GM12878 (cell line): ENCODE measurements around the gene GGT7. TPM values are rescaled to one million over a fixed set of nuclear protein-coding genes. Genes with fewer than 3 reads are reported as not detected.

Source experiments
- ATAC-seq: fragments of 200-7000 bp; cut with Tn5 transposase; 3 replicates; pipeline ENCODE4 v1.9.1; 2020; ENCODE audit warnings: mild to moderate bottlenecking, moderate library complexity
- BruUV-seq: library from RNA; stranded (reverse); fragments of 400-500 nt; replicated peaks from 2 replicates; lab custom pipeline; 2021; lab: Mats Ljungman, UMichigan
- CTCF ChIA-PET: fragments of 300-600 bp; sonication (Branson Sonifier 250); formaldehyde crosslinking; extraction: SDS; loops from one replicate; lab custom pipeline; 2021; ENCODE audit warnings: inconsistent platforms; lab: Yijun Ruan, JAX
- POLR2A ChIA-PET: fragments of 350-600 bp; formaldehyde crosslinking; extraction: SDS; loops from one replicate; lab custom pipeline; 2021; ENCODE audit warnings: inconsistent platforms; lab: Charles Lee
- RAD21 ChIA-PET: fragments of 300-600 bp; sonication (Branson Sonifier 250); formaldehyde crosslinking; loops from one replicate; lab custom pipeline; 2023; ENCODE audit warnings: antibody characterized with exemption; ENCODE audit not compliant: unreplicated experiment; lab: Charles Lee
- SMC1A ChIA-PET: fragments of 300-600 bp; sonication (Branson Sonifier 250); formaldehyde crosslinking; loops from one replicate; lab custom pipeline; 2023; ENCODE audit not compliant: unreplicated experiment, uncharacterized antibody; lab: Charles Lee
- DNase-seq: peaks from one replicate; pipeline ENCODE4 v3.0.0-alpha.2; 2011; ENCODE audit warnings: low read depth, low spot score
- FAIRE-seq: peaks from 3 replicates; lab custom pipeline; 2011; peaks lifted over from hg19 to GRCh38; lab: Jason Lieb, UNC
- H2AFZ ChIP-seq: 2 replicates; pipeline ENCODE4 v1.6.0; 2011; ENCODE audit warnings: low read depth, low read length, control low read depth; ENCODE audit not compliant: control insufficient read depth
- H3K27ac ChIP-seq: 2 replicates; pipeline ENCODE4 v1.5.1; 2011; ENCODE audit warnings: control low read depth; ENCODE audit not compliant: control insufficient read depth, insufficient read depth
- H3K27me3 ChIP-seq, 2 experiments: replicated peaks in 1 of 2; 2 replicates each; pipeline versions ENCODE4 v1.6.0 to v1.6.1; 2011; ENCODE audit warnings: low read length in 1 of 2; ENCODE audit not compliant: control insufficient read depth in 2 of 2, insufficient read depth in 2 of 2
- H3K36me3 ChIP-seq, 2 experiments: 2 replicates each; pipeline ENCODE4 v1.5.1; 2011; ENCODE audit warnings: low read length in 1 of 2; ENCODE audit not compliant: control insufficient read depth in 2 of 2, insufficient read depth in 2 of 2
- H3K4me1 ChIP-seq: 2 replicates; pipeline ENCODE4 v1.6.1; 2011; ENCODE audit warnings: mild to moderate bottlenecking, low read length, moderate library complexity, mixed read lengths; ENCODE audit not compliant: control insufficient read depth, insufficient read depth
- H3K4me2 ChIP-seq: 2 replicates; pipeline ENCODE4 v1.6.0; 2011; ENCODE audit warnings: control low read depth; ENCODE audit not compliant: control insufficient read depth, insufficient read depth
- H3K4me3 ChIP-seq: fragments of 200-600 bp; sonication (generic); 2 replicates; pipeline ENCODE4 v1.5.1; 2016
- H3K79me2 ChIP-seq: 2 replicates; pipeline ENCODE4 v1.6.0; 2011; ENCODE audit warnings: low read length; ENCODE audit not compliant: control insufficient read depth, insufficient read depth
- H3K9ac ChIP-seq: 2 replicates; pipeline ENCODE4 v1.8.0; 2011; ENCODE audit warnings: low read length, control low read depth, mixed read lengths; ENCODE audit not compliant: control insufficient read depth, insufficient read depth
- H3K9me3 ChIP-seq: replicated peaks from 3 replicates; pipeline ENCODE4 v1.5.1; 2011; ENCODE audit warnings: mild to moderate bottlenecking, low read length; ENCODE audit not compliant: control insufficient read depth, insufficient read depth
- H4K20me1 ChIP-seq: 2 replicates; pipeline ENCODE4 v1.6.0; 2011; ENCODE audit not compliant: control insufficient read depth, insufficient read depth
- CBFB ChIP-seq: IDR thresholded peaks from 2 replicates; pipeline ENCODE4 v1.6.1; 2016; ENCODE audit warnings: antibody characterized with exemption, low read depth
- CBX3 ChIP-seq: fragments of 200-600 bp; sonication (generic); IDR thresholded peaks from 2 replicates; pipeline ENCODE4 v1.6.1; 2016; ENCODE audit warnings: low read depth, borderline replicate concordance
- EP300 ChIP-seq, 2 experiments: fragments of 150-350 bp in 1 of 2; IDR thresholded peaks; 2 replicates each; pipeline ENCODE4 v1.6.1; 2011 to 2012; ENCODE audit warnings: low read depth in 2 of 2, low read length in 2 of 2, borderline replicate concordance in 1 of 2, improper control_type of control experiment in 1 of 2, inconsistent platforms in 1 of 2; ENCODE audit not compliant: control insufficient read depth in 1 of 2
- IRF4 ChIP-seq: IDR thresholded peaks from 2 replicates; pipeline ENCODE4 v1.6.1; 2011; ENCODE audit warnings: low read depth, low read length
- JUNB ChIP-seq: IDR thresholded peaks from 2 replicates; pipeline ENCODE4 v1.6.1; 2016; ENCODE audit warnings: antibody characterized with exemption, mild to moderate bottlenecking
- JUND ChIP-seq: IDR thresholded peaks from 2 replicates; pipeline ENCODE4 v1.6.1; 2012; ENCODE audit warnings: low read depth, mild to moderate bottlenecking, low read length, improper control_type of control experiment, moderate library complexity
- MEF2A ChIP-seq: IDR thresholded peaks from 2 replicates; pipeline ENCODE4 v1.6.1; 2011; ENCODE audit warnings: low read depth, mild to moderate bottlenecking, low read length, moderate library complexity; ENCODE audit not compliant: insufficient read depth
- NBN ChIP-seq: fragments of 450-650 bp; IDR thresholded peaks from 2 replicates; pipeline ENCODE4 v1.6.1; 2016
- PAX8 ChIP-seq: fragments of 450-650 bp; IDR thresholded peaks from 2 replicates; pipeline ENCODE4 v1.6.1; 2017; ENCODE audit warnings: mild to moderate bottlenecking, moderate library complexity
- RAD21 ChIP-seq: IDR thresholded peaks from 2 replicates; pipeline ENCODE4 v1.6.1; 2011; ENCODE audit warnings: mild to moderate bottlenecking, low read depth, low read length, moderate library complexity; ENCODE audit not compliant: insufficient read depth
- RCOR1 ChIP-seq: conservative IDR thresholded peaks from 2 replicates; pipeline ENCODE4 v1.6.1; 2012; ENCODE audit warnings: low read depth, low read length, improper control_type of control experiment
- SRF ChIP-seq, 2 experiments: IDR thresholded peaks; 2 replicates each; pipeline ENCODE4 v1.6.1; 2011; ENCODE audit warnings: low read depth in 2 of 2, low read length in 2 of 2, mild to moderate bottlenecking in 1 of 2, moderate library complexity in 1 of 2
- STAT1 ChIP-seq: fragments of 450-650 bp; conservative IDR thresholded peaks from 2 replicates; pipeline ENCODE4 v1.6.1; 2014; ENCODE audit warnings: antibody characterized with exemption, mild to moderate bottlenecking
- WRNIP1 ChIP-seq: IDR thresholded peaks from 2 replicates; pipeline ENCODE4 v1.6.1; 2011; ENCODE audit warnings: low read depth, low read length, improper control_type of control experiment, borderline replicate concordance
- ZNF24 ChIP-seq: fragments of 450-650 bp; IDR thresholded peaks from 2 replicates; pipeline ENCODE4 v1.6.1; 2017; ENCODE audit warnings: antibody characterized with exemption, mild to moderate bottlenecking
- ZSCAN29 ChIP-seq: fragments of 450-650 bp; IDR thresholded peaks from 2 replicates; pipeline ENCODE4 v1.6.1; 2017; ENCODE audit warnings: mild to moderate bottlenecking, moderate library complexity
- WGBS: methylation state at CpG from one replicate; pipeline ENCODE4 v1.1.6; 2016; ENCODE audit warnings: low lambda C conversion rate; ENCODE audit not compliant: insufficient replicate concordance, insufficient coverage; ENCODE audit errors: missing lambda C conversion rate; 5-methylcytosine and 5-hydroxymethylcytosine counted together
- in situ Hi-C: fragments of 300-500 bp; cut with MboI; formaldehyde crosslinking; loops from 9 replicates; pipeline ENCODE4 v1.14.3; 2018; ENCODE audit warnings: mixed read lengths
- intact Hi-C: fragments of 100-400 bp; cut with micrococcal nuclease; formaldehyde crosslinking; loops from one replicate; pipeline ENCODE4 v1.14.2; 2022; ENCODE audit not compliant: unreplicated experiment
- polyA plus RNA-seq, 11 experiments: library from polyadenylated mRNA; depleted of rRNA in 4 of 11; unstranded in 6 of 11; stranded (reverse) in 5 of 11; fragments of >200 nt; fragmentation: Nextera tagmentation in 4 of 11; fragmentation: Illumina TruSeq in 1 of 11; extraction: Ambion mirVana in 4 of 11; extraction: Trizol in 1 of 11; gene quantifications; 1 replicate in 1 of 11; 2 replicates in 10 of 11; pipeline versions ENCODE4 v1.2.1 to v1.2.3, GENCODE V29; 2011 to 2016; ENCODE audit warnings: inconsistent platforms in 2 of 11, missing spikeins in 2 of 11, low read depth in 1 of 11
- total RNA-seq, 4 experiments: library from RNA; depleted of rRNA in 3 of 4; stranded (reverse); fragments of >200 nt in 3 of 4; fragmentation: Illumina TruSeq in 1 of 4; extraction: Trizol in 1 of 4; gene quantifications; 2 replicates each; pipeline versions ENCODE4 v1.2.1 to v1.2.3, GENCODE V29; 2013 to 2021
- TF ChIP-seq, protein P1 (sequence below): fragments of 450-650 bp; formaldehyde crosslinking; IDR thresholded peaks from 2 replicates; pipeline ENCODE4 v1.5.0; 2022; ENCODE audit warnings: mild to moderate bottlenecking, missing genetic modification characterization
- TF ChIP-seq, protein P2 (sequence below): fragments of 450-650 bp; IDR thresholded peaks from 2 replicates; pipeline ENCODE4 v1.6.1; 2017; ENCODE audit warnings: low read depth, mild to moderate bottlenecking, moderate library complexity
- TF ChIP-seq, protein P3 (sequence below): IDR thresholded peaks from 2 replicates; pipeline ENCODE4 v1.6.1; 2011; ENCODE audit warnings: low read depth, mild to moderate bottlenecking, low read length, moderate library complexity, borderline replicate concordance; ENCODE audit errors: extremely low read depth

GGT7 gene
- total and polyA plus RNA-seq, 10 of the 15 experiments (the other 5 are each of a cell fraction or from before 2014, with no cell fraction given) = 0.02 to 14.7 (median 5.3) TPM

DNA sequence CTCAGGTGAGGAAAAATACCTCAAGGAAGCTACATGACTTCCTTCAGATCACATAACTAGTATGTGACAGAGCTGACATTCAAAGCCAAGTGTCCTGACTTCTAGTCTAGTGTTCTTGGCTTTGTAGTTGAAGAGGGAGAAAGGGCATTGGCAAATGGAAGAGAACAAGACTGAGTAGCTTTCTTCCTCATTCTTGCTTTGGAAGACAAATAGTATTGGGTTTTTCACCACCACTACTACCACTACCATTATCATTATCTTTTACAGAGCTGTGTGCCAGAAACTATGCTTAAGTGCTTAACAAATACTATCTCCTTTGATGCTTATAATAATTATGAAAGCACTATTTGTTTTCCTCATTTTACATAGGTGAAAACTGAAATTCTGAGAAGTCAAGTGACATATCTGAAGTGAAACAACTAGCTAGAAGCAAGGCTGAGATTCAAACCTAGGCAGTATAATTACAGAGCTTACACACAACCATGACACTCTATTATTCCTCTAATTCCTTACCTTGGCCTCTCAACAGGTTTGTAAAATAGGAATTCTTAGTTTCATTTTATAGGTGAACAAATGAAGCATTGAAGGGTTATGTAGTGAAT, 10.5 kb upstream of the GGT7 start (continued):
- TF ChIP-seq, protein P1, sequence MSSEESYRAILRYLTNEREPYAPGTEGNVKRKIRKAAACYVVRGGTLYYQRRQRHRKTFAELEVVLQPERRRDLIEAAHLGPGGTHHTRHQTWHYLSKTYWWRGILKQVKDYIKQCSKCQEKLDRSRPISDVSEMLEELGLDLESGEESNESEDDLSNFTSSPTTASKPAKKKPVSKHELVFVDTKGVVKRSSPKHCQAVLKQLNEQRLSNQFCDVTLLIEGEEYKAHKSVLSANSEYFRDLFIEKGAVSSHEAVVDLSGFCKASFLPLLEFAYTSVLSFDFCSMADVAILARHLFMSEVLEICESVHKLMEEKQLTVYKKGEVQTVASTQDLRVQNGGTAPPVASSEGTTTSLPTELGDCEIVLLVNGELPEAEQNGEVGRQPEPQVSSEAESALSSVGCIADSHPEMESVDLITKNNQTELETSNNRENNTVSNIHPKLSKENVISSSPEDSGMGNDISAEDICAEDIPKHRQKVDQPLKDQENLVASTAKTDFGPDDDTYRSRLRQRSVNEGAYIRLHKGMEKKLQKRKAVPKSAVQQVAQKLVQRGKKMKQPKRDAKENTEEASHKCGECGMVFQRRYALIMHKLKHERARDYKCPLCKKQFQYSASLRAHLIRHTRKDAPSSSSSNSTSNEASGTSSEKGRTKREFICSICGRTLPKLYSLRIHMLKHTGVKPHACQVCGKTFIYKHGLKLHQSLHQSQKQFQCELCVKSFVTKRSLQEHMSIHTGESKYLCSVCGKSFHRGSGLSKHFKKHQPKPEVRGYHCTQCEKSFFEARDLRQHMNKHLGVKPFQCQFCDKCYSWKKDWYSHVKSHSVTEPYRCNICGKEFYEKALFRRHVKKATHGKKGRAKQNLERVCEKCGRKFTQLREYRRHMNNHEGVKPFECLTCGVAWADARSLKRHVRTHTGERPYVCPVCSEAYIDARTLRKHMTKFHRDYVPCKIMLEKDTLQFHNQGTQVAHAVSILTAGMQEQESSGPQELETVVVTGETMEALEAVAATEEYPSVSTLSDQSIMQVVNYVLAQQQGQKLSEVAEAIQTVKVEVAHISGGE (CRISPR knock-in tag) = no peak

DNA sequence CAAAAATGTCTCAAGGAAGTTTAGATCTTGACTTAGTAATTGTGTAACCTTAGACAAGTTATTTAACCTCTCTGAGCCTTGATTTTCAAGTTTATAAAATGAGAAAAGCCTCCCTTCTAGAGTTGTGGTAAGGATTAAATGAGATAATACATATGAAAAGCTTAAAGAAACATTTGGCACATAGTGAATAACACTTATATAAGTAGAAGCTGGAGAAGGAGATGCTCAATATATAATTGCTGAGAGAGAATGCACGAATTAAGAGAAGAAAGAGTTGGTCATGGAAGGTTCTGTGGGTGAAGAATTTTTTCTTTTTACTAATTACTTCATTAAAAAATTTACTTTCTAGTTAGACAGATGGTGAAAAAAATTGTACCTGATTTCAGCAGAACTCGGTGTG, 9.0 kb upstream of the GGT7 start:
- no peak for ATAC-seq
- Histone ChIP-seq H3K4me1 (peaks cover 10% of the 10 kb centered on the region; the same call in 1 of the 2 replicates), H4K20me1 (no peaks in the 10 kb centered on the region), H3K9me3 (no peaks in the 10 kb centered on the region), H3K79me2 (no peaks in the 10 kb centered on the region), H3K36me3 (no peaks in the 10 kb centered on the region), H2AFZ (no peak overlapping the region), H3K4me2 (no peak overlapping the region), H3K4me3 (no peak overlapping the region), H3K27ac (no peak overlapping the region), H3K9ac (no peak overlapping the region), H3K27me3 (no peaks in the 10 kb centered on the region; a peak in 1 of 4 replicates)
- in situ Hi-C loops (no loop called here), intact Hi-C loops (no loop called here)
- SMC1A ChIA-PET = interaction anchor here (0.9 kb wide), 1 partner anchor 22 kb away, joined by 3 read pairs; no protein-coding TSS in a partner anchor
- RAD21 ChIA-PET = no interaction called here
- POLR2A ChIA-PET = interaction anchor here (1.2 kb wide), 1 partner anchor 19 kb away, joined by 3 read pairs; no protein-coding TSS in a partner anchor
- 10% methylated on average over 2 of the region's 2 CpGs for WGBS
- no TSS peak for BruUV-seq
- CTCF ChIA-PET = no interaction called here
- no peak for FAIRE-seq
- no peak for DNase-seq
- TF ChIP-seq JUND = no peak
- TF ChIP-seq, protein P2, sequence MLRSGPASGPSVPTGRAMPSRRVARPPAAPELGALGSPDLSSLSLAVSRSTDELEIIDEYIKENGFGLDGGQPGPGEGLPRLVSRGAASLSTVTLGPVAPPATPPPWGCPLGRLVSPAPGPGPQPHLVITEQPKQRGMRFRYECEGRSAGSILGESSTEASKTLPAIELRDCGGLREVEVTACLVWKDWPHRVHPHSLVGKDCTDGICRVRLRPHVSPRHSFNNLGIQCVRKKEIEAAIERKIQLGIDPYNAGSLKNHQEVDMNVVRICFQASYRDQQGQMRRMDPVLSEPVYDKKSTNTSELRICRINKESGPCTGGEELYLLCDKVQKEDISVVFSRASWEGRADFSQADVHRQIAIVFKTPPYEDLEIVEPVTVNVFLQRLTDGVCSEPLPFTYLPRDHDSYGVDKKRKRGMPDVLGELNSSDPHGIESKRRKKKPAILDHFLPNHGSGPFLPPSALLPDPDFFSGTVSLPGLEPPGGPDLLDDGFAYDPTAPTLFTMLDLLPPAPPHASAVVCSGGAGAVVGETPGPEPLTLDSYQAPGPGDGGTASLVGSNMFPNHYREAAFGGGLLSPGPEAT = no peak
- TF ChIP-seq CBFB = no peak
- no peak for TF ChIP-seq RAD21
- no peak for TF ChIP-seq CBX3
- TF ChIP-seq ZNF24 = no peak
- no peak for TF ChIP-seq EP300 (IDR thresholded peaks at IDR 0.05; ENCODE audit: borderline replicate concordance in 1 of 2, control insufficient read depth in 1 of 2, low read depth in 2 of 2, low read length in 2 of 2)
- no peak for TF ChIP-seq MEF2A
- TF ChIP-seq ZSCAN29 = no peak
- TF ChIP-seq NBN = no peak
- TF ChIP-seq JUNB = no peak
- TF ChIP-seq IRF4 = no peak
- TF ChIP-seq, protein P3, sequence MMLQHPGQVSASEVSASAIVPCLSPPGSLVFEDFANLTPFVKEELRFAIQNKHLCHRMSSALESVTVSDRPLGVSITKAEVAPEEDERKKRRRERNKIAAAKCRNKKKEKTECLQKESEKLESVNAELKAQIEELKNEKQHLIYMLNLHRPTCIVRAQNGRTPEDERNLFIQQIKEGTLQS = no peak
- no peak for TF ChIP-seq SRF (IDR thresholded peaks at IDR 0.05; ENCODE audit: low read depth in 2 of 2, low read length in 2 of 2)
- TF ChIP-seq PAX8 = no peak
- no peak for TF ChIP-seq RCOR1
- no peak for TF ChIP-seq STAT1
- TF ChIP-seq WRNIP1 = no peak
